Stomach smooth muscle (tissue), 2 donors: Measurements from ENCODE around the gene TMEM94.
A peak's percentile ranks its signal among the peaks of the same experiment; 100 is the strongest.

Experiments used
- H3K27ac ChIP-seq: one replicate; pipeline ENCODE4 v1.7.0; 2013; ENCODE audit warnings: mild to moderate bottlenecking, low read length, inconsistent platforms
- H3K27me3 ChIP-seq, 2 donors: one replicate each; pipeline ENCODE4 v1.7.0; 2013; ENCODE audit warnings: low read length in 2 of 2; ENCODE audit not compliant: insufficient read depth in 2 of 2, control insufficient read depth in 1 of 2
- H3K36me3 ChIP-seq, 2 donors: one replicate each; pipeline ENCODE4 v1.7.0; 2013; ENCODE audit warnings: low read length in 2 of 2; ENCODE audit not compliant: control insufficient read depth in 2 of 2, insufficient read depth in 2 of 2
- H3K4me1 ChIP-seq: one replicate; pipeline ENCODE4 v1.7.0; 2013; ENCODE audit warnings: low read length; ENCODE audit not compliant: control insufficient read depth, insufficient read depth
- H3K4me3 ChIP-seq, 2 donors: one replicate each; pipeline ENCODE4 v1.7.0; 2013; ENCODE audit warnings: low read length in 2 of 2
- H3K9ac ChIP-seq, 2 donors: one replicate each; pipeline ENCODE4 v1.7.0; 2013; ENCODE audit warnings: low read length in 2 of 2, mild to moderate bottlenecking in 1 of 2
- H3K9me3 ChIP-seq, 2 donors: one replicate each; pipeline ENCODE4 v1.7.0; 2013; ENCODE audit warnings: low read length in 2 of 2; ENCODE audit not compliant: control insufficient read depth in 2 of 2
- donor health status: healthy.
- donor health status: Pancreatic carcinoma.

Gene TMEM94

GRCh38 chr17:75498039-75498725 is 41.7 kb downstream of the TMEM94 start:
- no peak overlapping the region for H3K9ac ChIP-seq
- H3K27me3 ChIP-seq = no peaks in the 10 kb centered on the region
- H3K36me3 ChIP-seq = peaks cover 30 to 40% of the 10 kb centered on the region in 2 donors
- no peak overlapping the region for H3K27ac ChIP-seq
- no peak overlapping the region for H3K4me3 ChIP-seq
- H3K9me3 ChIP-seq = no peaks in the 10 kb centered on the region
- peaks cover 14% of the 10 kb centered on the region for H3K4me1 ChIP-seq

DNA sequence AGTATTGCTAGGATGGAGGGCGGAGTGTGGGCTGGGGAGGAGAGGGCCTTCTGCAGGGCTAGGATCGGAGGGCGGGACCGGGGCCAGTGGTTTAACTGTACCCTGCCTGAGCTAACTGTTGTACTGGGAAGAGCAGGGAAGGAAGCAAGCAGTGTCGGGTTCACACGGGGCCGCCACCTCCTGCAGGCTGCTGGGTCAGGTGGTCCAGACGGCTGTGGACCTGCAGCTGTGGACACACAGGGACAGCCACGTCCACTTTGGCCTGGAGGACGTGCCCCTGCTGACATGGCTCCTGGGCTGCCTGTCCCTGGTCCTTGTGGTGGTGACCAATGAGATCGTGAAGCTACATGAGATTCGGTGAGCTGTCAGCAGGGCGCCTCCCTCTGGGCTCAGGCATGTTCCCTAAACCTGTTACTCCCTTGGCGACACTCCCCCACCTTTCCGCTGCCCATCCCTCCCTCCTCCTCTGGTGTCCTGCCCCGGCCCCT is 42.3 kb downstream of the TMEM94 start:
- H3K27ac ChIP-seq = peak overlapping the region; percentile 18

DNA sequence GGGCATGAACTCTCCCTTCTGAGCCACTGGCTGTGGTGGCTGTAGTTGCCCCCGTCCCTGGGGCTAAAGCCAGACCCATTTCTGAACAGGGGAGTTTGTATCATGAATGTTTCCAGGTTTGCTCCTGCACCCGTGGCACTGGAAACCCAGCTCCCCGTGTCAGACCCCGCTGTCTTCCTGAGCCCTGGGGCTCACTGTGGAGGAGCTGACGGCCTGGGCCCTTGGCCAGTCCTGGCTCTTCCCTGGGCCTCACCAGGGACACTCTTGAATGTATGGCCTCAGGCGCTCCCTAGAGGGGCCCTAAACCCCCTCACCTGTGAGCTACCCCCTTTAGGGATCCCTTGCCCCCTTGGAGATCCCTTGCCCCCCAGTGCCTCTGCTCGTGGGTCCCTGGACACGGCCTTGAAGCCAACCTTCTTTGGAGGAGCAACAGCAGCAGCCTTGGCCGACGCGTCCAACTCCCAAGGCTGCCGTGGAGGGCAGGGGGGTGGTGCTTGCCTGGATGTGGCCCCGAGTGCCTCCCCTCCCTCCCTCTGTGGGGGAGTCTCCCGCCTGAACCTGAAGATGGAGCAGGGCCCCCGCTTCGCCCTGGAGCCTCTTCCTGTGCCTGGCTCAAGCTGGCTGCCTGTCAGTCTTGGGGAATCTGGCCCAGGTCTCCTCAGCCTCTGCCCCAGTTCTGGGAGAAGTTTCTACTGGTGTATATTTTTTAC is 43.0 kb downstream of the TMEM94 start:
- H3K4me1 ChIP-seq = peaks cover 14% of the 10 kb centered on the region
- H3K4me3 ChIP-seq = no peak overlapping the region
- no peaks in the 10 kb centered on the region for H3K9me3 ChIP-seq
- no peaks in the 10 kb centered on the region for H3K27me3 ChIP-seq
- no peak overlapping the region for H3K9ac ChIP-seq
- H3K27ac ChIP-seq = peak overlapping the region; percentile 18
- peaks cover 25 to 34% of the 10 kb centered on the region in 2 donors for H3K36me3 ChIP-seq

More for the DNA sequence above, 42.3 kb downstream of the TMEM94 start:
- no peak overlapping the region for H3K9ac ChIP-seq
- H3K4me1 ChIP-seq = peaks cover 14% of the 10 kb centered on the region
- peaks cover 25 to 37% of the 10 kb centered on the region in 2 donors for H3K36me3 ChIP-seq
- H3K27me3 ChIP-seq = no peaks in the 10 kb centered on the region
- no peaks in the 10 kb centered on the region for H3K9me3 ChIP-seq
- H3K4me3 ChIP-seq = no peak overlapping the region

- H3K9ac ChIP-seq = no peak overlapping the region
- no peak overlapping the region for H3K4me3 ChIP-seq
- H3K4me1 ChIP-seq = peaks cover 14% of the 10 kb centered on the region
- no peak overlapping the region for H3K27ac ChIP-seq
- no peaks in the 10 kb centered on the region for H3K9me3 ChIP-seq
- peaks cover 20 to 33% of the 10 kb centered on the region in 2 donors for H3K36me3 ChIP-seq
- H3K27me3 ChIP-seq = no peaks in the 10 kb centered on the region
Measured at GRCh38 chr17:75500419-75501216, 44.2 kb downstream of the TMEM94 start.

DNA sequence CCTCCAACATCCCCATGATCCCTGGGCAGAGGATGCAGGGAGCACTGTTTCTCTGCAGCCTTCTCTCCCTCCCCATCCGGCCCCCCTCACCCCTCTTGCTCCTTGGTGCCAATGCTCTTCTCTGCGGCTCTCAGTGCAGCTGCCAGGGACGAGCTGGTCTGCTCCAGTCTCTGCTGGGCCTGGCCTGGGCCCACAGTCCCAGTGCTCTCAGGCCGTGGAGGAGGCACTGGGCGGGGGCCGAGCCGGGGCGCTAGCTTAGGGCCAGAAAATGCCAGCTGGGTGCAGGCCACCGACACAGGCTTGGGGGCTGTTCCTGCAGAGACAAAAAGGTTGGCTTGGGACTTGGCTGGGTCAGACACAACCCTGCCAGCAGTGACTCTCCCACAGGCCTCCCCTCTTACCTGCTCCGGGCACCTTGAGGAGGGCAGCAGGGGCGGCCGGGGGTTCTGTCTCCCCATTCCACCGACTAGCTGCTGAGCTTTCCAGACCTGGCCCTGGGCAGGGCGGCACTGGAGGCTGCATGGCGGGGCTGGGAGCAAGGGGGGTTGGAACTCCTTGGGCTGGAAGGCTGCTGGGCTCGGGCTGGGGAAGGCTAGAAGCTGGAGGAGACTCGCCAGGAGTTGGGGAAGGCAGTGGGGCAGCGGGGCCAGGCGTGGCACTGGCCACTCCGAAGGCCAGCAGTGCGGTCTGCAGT is 45.1 kb downstream of the TMEM94 start:
- Histone ChIP-seq H3K4me1 (peaks cover 14% of the 10 kb centered on the region), H3K4me3 (no peak overlapping the region), H3K36me3 (peaks cover 23 to 31% of the 10 kb centered on the region in 2 donors), H3K9me3 (no peaks in the 10 kb centered on the region), H3K9ac (no peak overlapping the region), H3K27me3 (no peaks in the 10 kb centered on the region), H3K27ac (peak overlapping the region; percentile 46)

- Histone ChIP-seq H3K4me1 (peaks cover 14% of the 10 kb centered on the region), H3K9ac (no peak overlapping the region), H3K27me3 (no peaks in the 10 kb centered on the region), H3K9me3 (no peaks in the 10 kb centered on the region), H3K27ac (peak overlapping the region; percentile 46), H3K4me3 (no peak overlapping the region), H3K36me3 (peaks cover 28 to 33% of the 10 kb centered on the region in 2 donors)
Measured at GRCh38 chr17:75502072-75502720, 45.8 kb downstream of the TMEM94 start.

GRCh38 chr17:75502721-75503329 is 46.4 kb downstream of the TMEM94 start:
- peaks cover 30% of the 10 kb centered on the region in 2 donors for H3K36me3 ChIP-seq

DNA sequence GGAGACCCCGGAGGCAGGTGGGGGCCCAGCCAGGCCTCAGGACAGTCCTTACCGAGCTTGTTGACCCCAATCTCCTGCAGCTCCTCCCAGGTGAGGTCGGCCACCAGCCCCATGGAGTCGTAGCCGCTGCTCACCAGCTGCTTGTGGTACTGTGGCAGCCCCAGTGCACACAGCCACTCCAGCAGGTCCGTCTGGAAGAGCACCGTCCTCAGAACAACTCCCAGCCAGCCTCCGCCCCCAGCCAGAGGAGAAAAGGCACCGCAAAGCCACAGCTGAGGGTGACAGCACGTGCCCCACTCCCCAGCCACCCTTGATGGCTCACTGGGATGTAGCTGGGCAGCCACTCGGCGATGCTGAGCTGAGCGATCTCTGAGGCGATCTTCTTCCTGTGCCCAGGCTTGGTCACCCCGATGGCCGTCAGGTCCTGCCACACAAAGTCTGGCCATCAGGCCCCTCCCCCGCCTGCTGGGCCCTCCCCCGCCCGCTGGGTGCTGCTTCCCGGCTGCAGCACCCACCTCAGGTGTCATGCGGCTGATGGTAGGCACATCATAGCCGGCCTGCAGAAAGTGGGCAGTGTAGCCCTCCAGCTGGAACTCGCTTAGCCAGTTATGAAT is 47.0 kb downstream of the TMEM94 start:
- peaks cover 25 to 26% of the 10 kb centered on the region in 2 donors for H3K36me3 ChIP-seq
- no peak overlapping the region for H3K9ac ChIP-seq
- no peak overlapping the region for H3K4me3 ChIP-seq
- H3K27me3 ChIP-seq = no peaks in the 10 kb centered on the region
- H3K4me1 ChIP-seq = peaks cover 16% of the 10 kb centered on the region
- no peaks in the 10 kb centered on the region for H3K9me3 ChIP-seq
- no peak overlapping the region for H3K27ac ChIP-seq

More at GRCh38 chr17:75502721-75503329, 46.4 kb downstream of the TMEM94 start:
- H3K4me3 ChIP-seq = no peak overlapping the region
- no peaks in the 10 kb centered on the region for H3K27me3 ChIP-seq
- H3K27ac ChIP-seq = no peak overlapping the region
- peaks cover 14% of the 10 kb centered on the region for H3K4me1 ChIP-seq
- no peak overlapping the region for H3K9ac ChIP-seq
- H3K9me3 ChIP-seq = no peaks in the 10 kb centered on the region

DNA sequence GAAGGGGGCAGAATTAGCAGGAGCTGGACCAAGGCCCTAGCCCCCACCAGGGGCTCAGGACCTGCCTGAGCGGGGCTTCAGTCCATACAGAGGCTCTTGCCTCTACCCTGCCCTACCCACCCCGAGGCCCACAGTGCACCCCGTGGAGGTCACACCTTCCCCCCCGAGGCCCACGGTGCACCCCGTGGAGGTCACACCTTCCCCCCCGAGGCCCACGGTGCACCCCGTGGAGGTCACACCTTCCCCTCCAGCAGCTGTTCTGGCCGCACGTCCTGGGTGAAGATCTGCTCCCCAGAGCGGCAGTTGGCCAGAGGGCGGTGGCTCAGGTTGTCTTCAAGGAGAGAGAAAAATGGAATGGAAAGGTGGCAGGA is 47.5 kb downstream of the TMEM94 start:
- no peak overlapping the region for H3K9ac ChIP-seq
- H3K9me3 ChIP-seq = no peaks in the 10 kb centered on the region
- peaks cover 20% of the 10 kb centered on the region for H3K4me1 ChIP-seq
- peaks cover 25 to 26% of the 10 kb centered on the region in 2 donors for H3K36me3 ChIP-seq
- H3K27me3 ChIP-seq = no peaks in the 10 kb centered on the region
- H3K27ac ChIP-seq = no peak overlapping the region
- no peak overlapping the region for H3K4me3 ChIP-seq
